GM23338 (cell line): ENCODE data around the gene SORBS1. TPM values are rescaled to one million over a fixed set of nuclear protein-coding genes. Genes with fewer than 3 reads are reported as not detected.

Experiments used
- ATAC-seq: fragments of 200-7000 bp; cut with Tn5 transposase; 3 replicates; pipeline ENCODE4 v1.9.1; 2020
- DNase-seq: peaks from one replicate; pipeline ENCODE4 v3.0.0-alpha.2; 2015; ENCODE audit warnings: low spot score
- H2AFZ ChIP-seq: fragments of 200-600 bp; sonication (generic); 2 replicates; pipeline ENCODE4 v1.8.0; 2016; ENCODE audit warnings: antibody characterized with exemption, mild to moderate bottlenecking, moderate library complexity
- H3F3A ChIP-seq: fragments of 200-600 bp; sonication (generic); replicated peaks from 2 replicates; pipeline ENCODE4 v1.8.0; 2017; ENCODE audit warnings: antibody characterized with exemption, mixed run types, low read depth
- H3K27ac ChIP-seq: fragments of 200-600 bp; sonication (generic); 2 replicates; pipeline ENCODE4 v1.6.1; 2016; ENCODE audit warnings: low read depth
- H3K27me3 ChIP-seq: fragments of 200-600 bp; sonication (generic); 2 replicates; pipeline ENCODE4 v1.8.0; 2016; ENCODE audit warnings: mild to moderate bottlenecking, mixed run types, moderate library complexity; ENCODE audit not compliant: insufficient read depth
- H3K36me3 ChIP-seq: fragments of 200-600 bp; sonication (generic); 2 replicates; pipeline ENCODE4 v1.8.0; 2016; ENCODE audit warnings: mild to moderate bottlenecking; ENCODE audit not compliant: insufficient read depth
- H3K4me1 ChIP-seq: fragments of 200-600 bp; sonication (generic); 2 replicates; pipeline ENCODE4 v1.8.0; 2016; ENCODE audit warnings: mild to moderate bottlenecking, moderate library complexity; ENCODE audit not compliant: insufficient read depth
- H3K4me2 ChIP-seq: fragments of 200-600 bp; sonication (generic); 2 replicates; pipeline ENCODE4 v1.7.1; 2017; ENCODE audit warnings: mixed run types
- H3K4me3 ChIP-seq: fragments of 200-600 bp; sonication (generic); 2 replicates; pipeline ENCODE4 v1.6.1; 2016; ENCODE audit warnings: mixed run types
- H3K79me2 ChIP-seq: fragments of 200-600 bp; sonication (generic); replicated peaks from 2 replicates; pipeline ENCODE4 v1.8.0; 2017; ENCODE audit warnings: mild to moderate bottlenecking; ENCODE audit not compliant: insufficient read depth
- H3K9me2 ChIP-seq: fragments of 200-600 bp; sonication (generic); 2 replicates; pipeline ENCODE4 v1.8.0; 2017; ENCODE audit not compliant: insufficient read depth
- H4K20me1 ChIP-seq: fragments of 200-600 bp; sonication (generic); replicated peaks from 2 replicates; pipeline ENCODE4 v1.8.0; 2017; ENCODE audit warnings: mild to moderate bottlenecking; ENCODE audit not compliant: insufficient read depth
- H3K27ac Mint-ChIP-seq: 2 replicates; pipeline ENCODE4 v1.8.0; 2020; ENCODE audit warnings: inconsistent platforms, mild to moderate bottlenecking, moderate library complexity, mixed read lengths
- H3K27me3 Mint-ChIP-seq: 3 replicates; pipeline ENCODE4 v1.8.0; 2022; ENCODE audit warnings: low read depth, mild to moderate bottlenecking, moderate library complexity, mixed read lengths, inconsistent platforms; ENCODE audit not compliant: insufficient read depth, poor library complexity
- H3K36me3 Mint-ChIP-seq: 3 replicates; pipeline ENCODE4 v1.8.0; 2021; ENCODE audit warnings: low read depth, mild to moderate bottlenecking, inconsistent platforms, moderate library complexity, mixed read lengths
- H3K4me1 Mint-ChIP-seq: 3 replicates; pipeline ENCODE4 v1.8.0; 2020; ENCODE audit warnings: mild to moderate bottlenecking, inconsistent platforms, mixed read lengths
- H3K4me3 Mint-ChIP-seq: 3 replicates; pipeline ENCODE4 v1.8.0; 2021; ENCODE audit warnings: moderate library complexity, mild to moderate bottlenecking, inconsistent platforms, mixed read lengths
- H3K9me3 Mint-ChIP-seq: 3 replicates; pipeline ENCODE4 v1.8.0; 2020; ENCODE audit warnings: moderate library complexity, mild to moderate bottlenecking, inconsistent platforms, mixed read lengths
- CREB1 ChIP-seq: fragments of 250-450 bp; sonication (Bioruptor Pico); IDR thresholded peaks from 2 replicates; pipeline ENCODE4 v1.5.0; 2020; ENCODE audit warnings: low read depth, mild to moderate bottlenecking, moderate library complexity
- EZH2 ChIP-seq: fragments of 200-600 bp; sonication (generic); IDR thresholded peaks from one replicate; pipeline ENCODE4 v1.8.0; 2017; ENCODE audit warnings: antibody characterized with exemption, mild to moderate bottlenecking, low read depth; ENCODE audit not compliant: unreplicated experiment
- EZH2phosphoT487 ChIP-seq: fragments of 200-600 bp; sonication (generic); IDR thresholded peaks from one replicate; pipeline ENCODE4 v1.8.1; 2018; ENCODE audit warnings: antibody characterized with exemption; ENCODE audit not compliant: unreplicated experiment
- JUNB ChIP-seq: IDR thresholded peaks from one replicate; pipeline ENCODE4 v1.6.1; 2016; ENCODE audit warnings: antibody characterized with exemption; ENCODE audit not compliant: unreplicated experiment
- NANOG ChIP-seq: IDR thresholded peaks from 2 replicates; pipeline ENCODE4 v1.6.1; 2016; ENCODE audit warnings: antibody characterized with exemption, borderline replicate concordance
- POLR2AphosphoS5 ChIP-seq: IDR thresholded peaks from 2 replicates; pipeline ENCODE4 v1.6.1; 2016; ENCODE audit warnings: antibody characterized with exemption, low read depth
- STAT1 ChIP-seq: IDR thresholded peaks from one replicate; pipeline ENCODE4 v1.6.1; 2016; ENCODE audit warnings: antibody characterized with exemption; ENCODE audit not compliant: unreplicated experiment
- ZNF114 ChIP-seq: fragments of 250-450 bp; sonication (Bioruptor Pico); IDR thresholded peaks from 2 replicates; pipeline ENCODE4 v1.5.0; 2020; ENCODE audit warnings: mild to moderate bottlenecking, moderate library complexity
- ZNF331 ChIP-seq: fragments of 250-450 bp; sonication (Bioruptor Pico); IDR thresholded peaks from 2 replicates; pipeline ENCODE4 v1.5.0; 2020; ENCODE audit warnings: low read depth, mild to moderate bottlenecking, moderate library complexity
- polyA plus RNA-seq: library from polyadenylated mRNA; unstranded; fragments of >200 nt; fragmentation: Nextera tagmentation; extraction: Ambion mirVana; gene quantifications from 2 replicates; pipeline ENCODE4 v1.2.1, GENCODE V29; 2016
- total RNA-seq: library from RNA; depleted of rRNA; stranded (reverse); fragments of >200 nt; shearing (Covaris generic); gene quantifications from 2 replicates; pipeline ENCODE4 v1.2.3, GENCODE V29; 2014
- TF ChIP-seq, protein P1 (sequence below): IDR thresholded peaks from one replicate; pipeline ENCODE4 v1.6.1; 2018; ENCODE audit warnings: antibody characterized with exemption; ENCODE audit not compliant: unreplicated experiment
- TF ChIP-seq, protein P2 (sequence below): IDR thresholded peaks from 2 replicates; pipeline ENCODE4 v1.6.1; 2016; ENCODE audit warnings: antibody characterized with exemption
- TF ChIP-seq, protein P3 (sequence below), 2 experiments: fragments of 200-600 bp in 1 of 2; sonication (generic) in 1 of 2; conservative IDR thresholded peaks; 2 replicates each; pipeline versions ENCODE4 v1.5.1 to v1.6.1; 2016 to 2017; ENCODE audit warnings: antibody characterized with exemption in 2 of 2, low read depth in 2 of 2, mild to moderate bottlenecking in 2 of 2, moderate library complexity in 1 of 2
- TF ChIP-seq, protein P4 (sequence below): fragments of 250-450 bp; sonication (Bioruptor Pico); IDR thresholded peaks from 2 replicates; pipeline ENCODE4 v1.5.0; 2020; ENCODE audit warnings: mild to moderate bottlenecking, moderate library complexity

Gene SORBS1
- total and polyA plus RNA-seq, 2 experiments from 2014 or later = 47.7 to 51.5 TPM

DNA sequence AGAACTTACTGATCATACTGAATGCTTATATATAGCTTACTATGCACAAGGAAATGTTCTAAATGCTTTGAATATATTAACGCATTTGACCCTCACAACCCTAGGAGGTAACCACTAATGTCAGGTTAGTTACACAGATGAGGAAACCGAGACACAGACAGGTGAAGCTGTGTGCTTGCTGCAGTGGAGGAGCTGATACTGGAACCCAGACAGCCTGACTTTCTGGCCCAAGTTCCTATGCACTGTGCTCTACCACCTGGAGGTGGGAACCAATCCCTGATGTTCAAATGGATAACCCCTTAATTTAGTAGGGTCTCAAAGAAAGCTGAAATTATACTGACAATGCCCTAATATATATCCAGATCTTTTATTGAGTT lies 119.6 kb downstream of the SORBS1 start:
- no peak overlapping the region for H3K27ac ChIP-seq
- H3K27me3 ChIP-seq = no peaks in the 10 kb centered on the region
- no peak overlapping the region for H2AFZ ChIP-seq
- Mint-ChIP-seq H3K4me3 (no peak overlapping the region), H3K27ac (no peak overlapping the region), H3K9me3 (no peaks in the 10 kb centered on the region), H3K36me3 (0 out of 3 replicates have a peak, but pooled peaks cover 7% of the 10 kb centered on the region), H3K4me1 (peaks cover 11% of the 10 kb centered on the region; the same call in 2 of the 3 replicates), H3K27me3 (peaks cover 3% of the 10 kb centered on the region)
- H3K4me3 ChIP-seq = no peak overlapping the region
- no peaks in the 10 kb centered on the region for H3K9me2 ChIP-seq
- H4K20me1 ChIP-seq = no peaks in the 10 kb centered on the region
- H3K4me2 ChIP-seq = no peak overlapping the region
- DNase-seq (no peak), ATAC-seq (no peak)
- no peaks in the 10 kb centered on the region; the same call in 1 of the 2 replicates for H3K4me1 ChIP-seq
- no peaks in the 10 kb centered on the region for H3F3A ChIP-seq
- TF ChIP-seq JUNB (no peak), NANOG (no peak), EZH2 (no peak), ZNF114 (CRISPR knock-in tag) (no peak), EZH2phosphoT487 (no peak), CREB1 (CRISPR knock-in tag) (no peak), STAT1 (no peak), ZNF331 (CRISPR knock-in tag) (no peak), POLR2AphosphoS5 (no peak)
- TF ChIP-seq, protein P1, sequence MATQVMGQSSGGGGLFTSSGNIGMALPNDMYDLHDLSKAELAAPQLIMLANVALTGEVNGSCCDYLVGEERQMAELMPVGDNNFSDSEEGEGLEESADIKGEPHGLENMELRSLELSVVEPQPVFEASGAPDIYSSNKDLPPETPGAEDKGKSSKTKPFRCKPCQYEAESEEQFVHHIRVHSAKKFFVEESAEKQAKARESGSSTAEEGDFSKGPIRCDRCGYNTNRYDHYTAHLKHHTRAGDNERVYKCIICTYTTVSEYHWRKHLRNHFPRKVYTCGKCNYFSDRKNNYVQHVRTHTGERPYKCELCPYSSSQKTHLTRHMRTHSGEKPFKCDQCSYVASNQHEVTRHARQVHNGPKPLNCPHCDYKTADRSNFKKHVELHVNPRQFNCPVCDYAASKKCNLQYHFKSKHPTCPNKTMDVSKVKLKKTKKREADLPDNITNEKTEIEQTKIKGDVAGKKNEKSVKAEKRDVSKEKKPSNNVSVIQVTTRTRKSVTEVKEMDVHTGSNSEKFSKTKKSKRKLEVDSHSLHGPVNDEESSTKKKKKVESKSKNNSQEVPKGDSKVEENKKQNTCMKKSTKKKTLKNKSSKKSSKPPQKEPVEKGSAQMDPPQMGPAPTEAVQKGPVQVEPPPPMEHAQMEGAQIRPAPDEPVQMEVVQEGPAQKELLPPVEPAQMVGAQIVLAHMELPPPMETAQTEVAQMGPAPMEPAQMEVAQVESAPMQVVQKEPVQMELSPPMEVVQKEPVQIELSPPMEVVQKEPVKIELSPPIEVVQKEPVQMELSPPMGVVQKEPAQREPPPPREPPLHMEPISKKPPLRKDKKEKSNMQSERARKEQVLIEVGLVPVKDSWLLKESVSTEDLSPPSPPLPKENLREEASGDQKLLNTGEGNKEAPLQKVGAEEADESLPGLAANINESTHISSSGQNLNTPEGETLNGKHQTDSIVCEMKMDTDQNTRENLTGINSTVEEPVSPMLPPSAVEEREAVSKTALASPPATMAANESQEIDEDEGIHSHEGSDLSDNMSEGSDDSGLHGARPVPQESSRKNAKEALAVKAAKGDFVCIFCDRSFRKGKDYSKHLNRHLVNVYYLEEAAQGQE = no peak
- TF ChIP-seq, protein P2, sequence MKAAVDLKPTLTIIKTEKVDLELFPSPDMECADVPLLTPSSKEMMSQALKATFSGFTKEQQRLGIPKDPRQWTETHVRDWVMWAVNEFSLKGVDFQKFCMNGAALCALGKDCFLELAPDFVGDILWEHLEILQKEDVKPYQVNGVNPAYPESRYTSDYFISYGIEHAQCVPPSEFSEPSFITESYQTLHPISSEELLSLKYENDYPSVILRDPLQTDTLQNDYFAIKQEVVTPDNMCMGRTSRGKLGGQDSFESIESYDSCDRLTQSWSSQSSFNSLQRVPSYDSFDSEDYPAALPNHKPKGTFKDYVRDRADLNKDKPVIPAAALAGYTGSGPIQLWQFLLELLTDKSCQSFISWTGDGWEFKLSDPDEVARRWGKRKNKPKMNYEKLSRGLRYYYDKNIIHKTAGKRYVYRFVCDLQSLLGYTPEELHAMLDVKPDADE = no peak
- TF ChIP-seq, protein P3, sequence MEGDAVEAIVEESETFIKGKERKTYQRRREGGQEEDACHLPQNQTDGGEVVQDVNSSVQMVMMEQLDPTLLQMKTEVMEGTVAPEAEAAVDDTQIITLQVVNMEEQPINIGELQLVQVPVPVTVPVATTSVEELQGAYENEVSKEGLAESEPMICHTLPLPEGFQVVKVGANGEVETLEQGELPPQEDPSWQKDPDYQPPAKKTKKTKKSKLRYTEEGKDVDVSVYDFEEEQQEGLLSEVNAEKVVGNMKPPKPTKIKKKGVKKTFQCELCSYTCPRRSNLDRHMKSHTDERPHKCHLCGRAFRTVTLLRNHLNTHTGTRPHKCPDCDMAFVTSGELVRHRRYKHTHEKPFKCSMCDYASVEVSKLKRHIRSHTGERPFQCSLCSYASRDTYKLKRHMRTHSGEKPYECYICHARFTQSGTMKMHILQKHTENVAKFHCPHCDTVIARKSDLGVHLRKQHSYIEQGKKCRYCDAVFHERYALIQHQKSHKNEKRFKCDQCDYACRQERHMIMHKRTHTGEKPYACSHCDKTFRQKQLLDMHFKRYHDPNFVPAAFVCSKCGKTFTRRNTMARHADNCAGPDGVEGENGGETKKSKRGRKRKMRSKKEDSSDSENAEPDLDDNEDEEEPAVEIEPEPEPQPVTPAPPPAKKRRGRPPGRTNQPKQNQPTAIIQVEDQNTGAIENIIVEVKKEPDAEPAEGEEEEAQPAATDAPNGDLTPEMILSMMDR (conservative IDR thresholded peaks at IDR 0.05; ENCODE audit: low read depth in 2 of 2) = no peak
- TF ChIP-seq, protein P4, sequence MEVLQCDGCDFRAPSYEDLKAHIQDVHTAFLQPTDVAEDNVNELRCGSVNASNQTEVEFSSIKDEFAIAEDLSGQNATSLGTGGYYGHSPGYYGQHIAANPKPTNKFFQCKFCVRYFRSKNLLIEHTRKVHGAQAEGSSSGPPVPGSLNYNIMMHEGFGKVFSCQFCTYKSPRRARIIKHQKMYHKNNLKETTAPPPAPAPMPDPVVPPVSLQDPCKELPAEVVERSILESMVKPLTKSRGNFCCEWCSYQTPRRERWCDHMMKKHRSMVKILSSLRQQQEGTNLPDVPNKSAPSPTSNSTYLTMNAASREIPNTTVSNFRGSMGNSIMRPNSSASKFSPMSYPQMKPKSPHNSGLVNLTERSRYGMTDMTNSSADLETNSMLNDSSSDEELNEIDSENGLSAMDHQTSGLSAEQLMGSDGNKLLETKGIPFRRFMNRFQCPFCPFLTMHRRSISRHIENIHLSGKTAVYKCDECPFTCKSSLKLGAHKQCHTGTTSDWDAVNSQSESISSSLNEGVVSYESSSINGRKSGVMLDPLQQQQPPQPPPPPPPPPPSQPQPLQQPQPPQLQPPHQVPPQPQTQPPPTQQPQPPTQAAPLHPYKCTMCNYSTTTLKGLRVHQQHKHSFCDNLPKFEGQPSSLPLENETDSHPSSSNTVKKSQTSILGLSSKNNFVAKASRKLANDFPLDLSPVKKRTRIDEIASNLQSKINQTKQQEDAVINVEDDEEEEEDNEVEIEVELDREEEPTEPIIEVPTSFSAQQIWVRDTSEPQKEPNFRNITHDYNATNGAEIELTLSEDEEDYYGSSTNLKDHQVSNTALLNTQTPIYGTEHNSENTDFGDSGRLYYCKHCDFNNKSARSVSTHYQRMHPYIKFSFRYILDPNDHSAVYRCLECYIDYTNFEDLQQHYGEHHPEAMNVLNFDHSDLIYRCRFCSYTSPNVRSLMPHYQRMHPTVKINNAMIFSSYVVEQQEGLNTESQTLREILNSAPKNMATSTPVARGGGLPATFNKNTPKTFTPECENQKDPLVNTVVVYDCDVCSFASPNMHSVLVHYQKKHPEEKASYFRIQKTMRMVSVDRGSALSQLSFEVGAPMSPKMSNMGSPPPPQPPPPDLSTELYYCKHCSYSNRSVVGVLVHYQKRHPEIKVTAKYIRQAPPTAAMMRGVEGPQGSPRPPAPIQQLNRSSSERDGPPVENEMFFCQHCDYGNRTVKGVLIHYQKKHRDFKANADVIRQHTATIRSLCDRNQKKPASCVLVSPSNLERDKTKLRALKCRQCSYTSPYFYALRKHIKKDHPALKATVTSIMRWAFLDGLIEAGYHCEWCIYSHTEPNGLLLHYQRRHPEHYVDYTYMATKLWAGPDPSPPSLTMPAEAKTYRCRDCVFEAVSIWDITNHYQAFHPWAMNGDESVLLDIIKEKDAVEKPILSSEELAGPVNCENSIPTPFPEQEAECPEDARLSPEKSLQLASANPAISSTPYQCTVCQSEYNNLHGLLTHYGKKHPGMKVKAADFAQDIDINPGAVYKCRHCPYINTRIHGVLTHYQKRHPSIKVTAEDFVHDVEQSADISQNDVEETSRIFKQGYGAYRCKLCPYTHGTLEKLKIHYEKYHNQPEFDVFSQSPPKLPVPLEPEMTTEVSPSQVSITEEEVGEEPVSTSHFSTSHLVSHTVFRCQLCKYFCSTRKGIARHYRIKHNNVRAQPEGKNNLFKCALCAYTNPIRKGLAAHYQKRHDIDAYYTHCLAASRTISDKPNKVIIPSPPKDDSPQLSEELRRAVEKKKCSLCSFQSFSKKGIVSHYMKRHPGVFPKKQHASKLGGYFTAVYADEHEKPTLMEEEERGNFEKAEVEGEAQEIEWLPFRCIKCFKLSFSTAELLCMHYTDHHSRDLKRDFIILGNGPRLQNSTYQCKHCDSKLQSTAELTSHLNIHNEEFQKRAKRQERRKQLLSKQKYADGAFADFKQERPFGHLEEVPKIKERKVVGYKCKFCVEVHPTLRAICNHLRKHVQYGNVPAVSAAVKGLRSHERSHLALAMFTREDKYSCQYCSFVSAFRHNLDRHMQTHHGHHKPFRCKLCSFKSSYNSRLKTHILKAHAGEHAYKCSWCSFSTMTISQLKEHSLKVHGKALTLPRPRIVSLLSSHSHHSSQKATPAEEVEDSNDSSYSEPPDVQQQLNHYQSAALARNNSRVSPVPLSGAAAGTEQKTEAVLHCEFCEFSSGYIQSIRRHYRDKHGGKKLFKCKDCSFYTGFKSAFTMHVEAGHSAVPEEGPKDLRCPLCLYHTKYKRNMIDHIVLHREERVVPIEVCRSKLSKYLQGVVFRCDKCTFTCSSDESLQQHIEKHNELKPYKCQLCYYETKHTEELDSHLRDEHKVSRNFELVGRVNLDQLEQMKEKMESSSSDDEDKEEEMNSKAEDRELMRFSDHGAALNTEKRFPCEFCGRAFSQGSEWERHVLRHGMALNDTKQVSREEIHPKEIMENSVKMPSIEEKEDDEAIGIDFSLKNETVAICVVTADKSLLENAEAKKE (CRISPR knock-in tag) = no peak
- peaks cover 7% of the 10 kb centered on the region; the same call in 1 of the 2 replicates for H3K79me2 ChIP-seq
- H3K36me3 ChIP-seq = no peaks in the 10 kb centered on the region
